GM19438 (cell line): ENCODE data around the gene HECTD1.
"Not testable (repeated sequence)": the region's sequence is repeated elsewhere in the genome, so short reads cannot be mapped to it uniquely, and the experiment has no call there.

Experiments
- ATAC-seq: cut with Tn5 transposase; IDR thresholded peaks from one replicate; pipeline ENCODE4 v1.9.1; 2021; ENCODE audit warnings: low read depth; ENCODE audit not compliant: unreplicated experiment

Gene HECTD1

DNA sequence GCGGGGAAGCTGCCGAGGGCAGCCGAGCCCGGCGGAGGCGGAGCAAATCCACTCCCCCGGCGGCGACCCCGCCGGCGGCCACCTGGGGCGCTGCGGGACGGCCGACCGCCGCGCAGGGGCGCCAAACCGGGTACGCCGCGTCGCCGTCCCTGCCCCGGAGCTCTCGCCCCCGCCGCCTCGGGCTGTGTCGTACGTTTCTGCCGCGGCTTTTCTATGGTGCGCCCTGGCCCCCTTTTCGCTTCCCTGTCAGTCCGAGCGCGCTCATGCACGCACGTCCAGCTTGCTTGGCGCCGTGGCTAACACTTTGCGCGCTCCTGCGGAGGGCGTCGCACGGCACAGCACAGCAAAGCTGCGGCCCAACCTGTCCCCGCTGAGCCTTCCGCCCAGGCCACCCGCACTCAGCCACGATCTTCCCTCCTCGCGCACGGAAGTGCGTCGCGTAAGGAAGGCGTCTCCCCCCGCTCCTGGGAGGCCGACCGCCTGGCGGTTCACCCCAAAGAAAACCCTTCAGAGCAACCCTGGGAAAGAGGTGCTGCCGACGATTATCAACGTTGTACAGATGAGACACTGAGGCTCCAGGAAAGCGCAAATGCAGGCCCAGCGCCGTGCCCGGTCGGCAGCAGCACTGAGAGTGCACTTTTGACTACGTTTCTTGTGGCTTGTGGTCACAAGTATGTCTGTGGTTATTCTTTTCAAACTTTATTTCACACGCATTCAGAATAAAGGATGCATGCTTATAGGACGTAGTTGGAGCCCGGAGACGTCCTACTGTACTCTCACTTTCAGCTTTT is at the start of gene HECTD1:
HECTD1 (minus strand) TSS at position 39 of the 791 bp plus-strand sequence. CDS start 1,857 bp downstream, outside the sequence.
- peak; percentile 75 for ATAC-seq

DNA sequence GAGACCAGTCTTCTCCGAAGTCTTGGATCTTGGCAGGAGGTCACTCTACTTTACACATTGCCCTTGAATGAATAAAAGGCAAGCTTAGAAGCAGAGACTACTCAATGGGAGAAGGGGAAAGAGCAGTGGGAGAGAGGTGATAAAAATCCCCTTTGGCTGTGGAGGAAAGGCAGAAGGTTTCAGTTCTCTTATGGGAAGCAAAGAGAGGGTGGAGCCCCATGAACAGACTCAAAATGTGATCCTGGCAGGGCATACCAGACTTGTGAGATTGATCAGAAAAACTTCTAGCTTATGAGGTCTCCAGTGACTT is 49.6 kb upstream of the HECTD1 start:
- ATAC-seq = no peak

DNA sequence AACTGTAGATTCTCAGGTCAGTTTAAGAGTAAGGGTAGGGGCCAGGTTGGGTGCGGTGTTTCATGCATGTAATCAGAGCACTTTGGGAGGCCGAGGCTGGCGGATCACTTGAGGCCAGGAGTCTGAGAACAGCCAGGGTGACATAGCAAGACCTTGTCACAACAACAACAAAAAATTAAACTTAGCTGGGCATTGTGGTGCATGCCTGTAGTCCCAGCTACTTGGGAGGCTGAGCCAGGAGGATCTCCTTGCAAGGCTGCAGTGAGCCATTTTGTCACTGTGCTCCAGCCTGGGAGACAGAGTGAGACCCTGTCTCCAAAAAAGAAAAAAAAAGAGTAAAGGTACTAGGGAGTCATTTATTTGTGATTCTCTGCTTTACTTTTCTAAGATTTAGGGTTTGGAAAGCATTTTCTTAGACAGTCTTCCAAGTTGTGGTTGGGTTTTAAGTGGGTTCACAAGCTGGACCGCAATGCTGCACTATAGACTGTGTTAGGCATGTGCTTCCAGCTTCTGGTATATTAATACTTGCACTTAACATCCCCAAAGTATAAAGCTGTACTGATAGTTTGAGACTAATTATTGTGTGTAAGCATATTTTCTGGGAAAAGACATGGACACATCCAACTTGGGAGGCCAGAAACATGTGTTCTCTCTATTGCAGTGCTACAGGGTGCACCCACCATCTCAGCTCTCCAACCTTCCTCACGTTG is 49.1 kb upstream of the HECTD1 start:
- ATAC-seq = no peak

DNA sequence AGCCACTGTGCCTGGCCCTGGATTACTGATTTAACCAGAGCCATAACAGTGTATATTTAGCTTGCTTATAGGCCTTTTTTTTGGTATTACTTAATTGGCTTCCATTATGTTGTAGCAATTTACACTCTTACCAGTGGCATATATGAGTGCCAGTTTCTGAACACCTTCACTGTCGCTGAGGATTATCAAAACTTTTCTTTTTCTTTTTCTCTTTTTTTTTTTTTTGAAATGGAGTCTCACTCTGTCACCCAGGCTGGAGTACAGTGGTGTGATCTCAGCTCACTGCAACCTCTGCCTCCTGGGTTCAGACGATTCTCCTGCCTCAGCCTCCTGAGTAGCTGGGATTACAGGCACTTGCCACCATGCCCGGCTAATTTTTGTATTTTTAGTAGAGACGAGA is 48.3 kb upstream of the HECTD1 start:
- not testable (repeated sequence) for ATAC-seq

DNA sequence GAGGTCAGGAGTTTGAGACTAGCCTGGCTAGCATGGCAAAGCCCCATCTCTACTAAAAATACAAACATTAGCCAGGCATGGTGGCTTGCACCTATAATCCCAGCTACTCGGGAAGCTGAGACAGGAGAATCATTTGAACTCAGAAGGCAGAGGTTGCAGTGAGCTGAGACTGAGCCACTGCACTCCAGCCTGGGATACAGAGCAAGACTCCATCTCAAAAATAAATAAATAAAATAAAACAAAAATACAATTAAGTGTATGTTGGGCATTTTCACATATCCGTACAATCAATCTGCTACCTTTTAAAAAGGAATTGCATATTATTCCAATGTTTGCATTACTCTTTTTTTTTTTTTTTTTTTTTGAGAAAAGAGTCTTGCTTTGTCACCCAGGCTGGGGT is 47.7 kb upstream of the HECTD1 start:
- no peak for ATAC-seq

DNA sequence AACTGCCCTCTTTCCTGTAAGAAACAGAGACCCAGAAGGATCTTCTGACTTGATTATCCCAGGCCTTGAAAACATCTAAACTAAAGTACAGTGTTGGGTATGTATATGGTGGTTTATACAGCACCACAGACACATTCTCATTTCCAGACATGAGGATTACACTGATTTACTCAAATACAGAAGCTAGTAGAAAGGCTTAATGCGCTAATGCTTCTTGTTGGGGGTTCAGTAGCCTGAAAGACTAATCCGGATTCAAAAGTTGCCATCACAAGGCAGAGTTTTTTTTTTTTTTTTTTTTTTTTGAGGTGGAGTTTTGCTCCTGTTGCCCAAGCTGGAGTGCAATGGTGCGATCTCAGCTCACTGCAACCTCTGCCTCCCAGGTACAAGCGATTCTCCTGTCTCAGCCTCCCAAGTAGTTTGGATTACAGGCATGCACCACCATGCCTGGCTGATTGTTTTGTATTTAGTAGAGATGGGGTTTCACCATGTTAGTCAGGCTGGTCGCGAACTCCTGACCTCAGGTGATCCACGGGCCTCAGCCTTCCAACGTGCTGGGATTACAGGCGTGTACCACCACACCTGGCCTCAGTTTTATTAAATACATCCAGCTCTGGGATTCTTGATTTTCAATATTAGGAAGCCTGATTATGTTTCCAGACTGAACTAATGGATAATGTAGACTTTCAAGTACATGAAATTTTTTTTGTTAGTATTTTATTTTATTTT is 46.3 kb upstream of the HECTD1 start:
- no peak for ATAC-seq

DNA sequence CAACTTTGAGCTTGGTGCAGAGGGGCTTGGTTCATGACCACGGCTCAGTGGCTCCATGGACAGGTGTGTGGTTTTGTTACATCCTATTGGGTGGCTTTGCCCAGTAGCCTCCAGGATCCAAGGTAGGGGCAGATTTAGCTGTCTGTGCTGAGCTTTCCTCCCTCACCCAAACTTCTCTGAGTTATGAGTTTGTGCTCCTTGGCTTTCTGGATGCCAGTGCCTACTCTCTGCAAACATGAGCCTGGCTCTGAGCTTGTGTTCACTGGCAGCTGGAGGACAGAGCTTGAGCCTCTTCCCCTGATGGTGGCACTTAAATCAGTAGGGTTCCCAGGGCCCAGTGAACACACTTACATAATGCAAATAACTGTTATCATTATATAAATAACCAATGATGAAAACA is 45.3 kb upstream of the HECTD1 start:
- ATAC-seq = no peak

DNA sequence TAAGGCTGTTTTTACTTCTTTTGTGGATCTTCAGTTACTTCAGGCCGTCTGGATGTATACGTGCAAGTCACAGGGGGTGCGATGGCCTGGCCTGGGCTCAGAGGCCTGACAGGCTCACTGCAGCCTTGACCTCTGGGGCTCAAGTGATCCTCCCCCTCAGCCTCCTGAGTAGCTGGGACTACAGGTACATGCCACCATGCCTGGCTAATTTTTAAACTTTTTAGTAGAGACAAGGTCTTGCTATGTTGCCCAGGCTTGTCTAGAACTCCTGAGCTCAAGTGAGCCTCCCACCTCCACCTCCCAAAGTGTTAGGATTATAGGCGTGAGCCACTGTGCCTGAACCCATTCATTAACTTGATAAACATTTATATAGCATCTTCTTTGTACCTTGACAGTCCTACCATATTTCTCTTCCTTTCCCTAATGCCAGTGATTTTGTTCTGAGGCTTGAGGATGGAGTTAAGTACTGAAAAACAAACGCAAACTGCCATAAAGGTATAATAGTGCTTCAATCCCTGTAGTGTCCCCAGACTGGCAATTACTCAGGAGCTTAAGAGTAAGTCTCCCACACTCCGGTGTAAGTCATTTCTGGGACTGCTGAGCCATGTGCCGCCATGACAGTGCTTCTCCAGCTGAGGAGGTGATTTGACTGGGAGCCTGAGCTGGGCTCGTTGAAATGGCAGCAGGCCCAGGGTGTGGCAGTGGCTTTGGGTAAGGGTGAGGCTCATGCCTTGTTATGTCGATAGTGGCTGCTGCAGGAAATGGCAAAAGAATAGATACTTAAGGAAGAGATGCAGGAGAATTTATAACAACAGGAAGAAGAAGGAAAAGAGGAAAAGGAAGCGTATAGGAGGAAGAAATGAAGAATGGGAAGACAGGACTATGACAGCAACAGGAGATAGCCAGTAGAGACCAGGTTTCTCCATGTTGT is 43.7 kb upstream of the HECTD1 start:
- no peak for ATAC-seq

DNA sequence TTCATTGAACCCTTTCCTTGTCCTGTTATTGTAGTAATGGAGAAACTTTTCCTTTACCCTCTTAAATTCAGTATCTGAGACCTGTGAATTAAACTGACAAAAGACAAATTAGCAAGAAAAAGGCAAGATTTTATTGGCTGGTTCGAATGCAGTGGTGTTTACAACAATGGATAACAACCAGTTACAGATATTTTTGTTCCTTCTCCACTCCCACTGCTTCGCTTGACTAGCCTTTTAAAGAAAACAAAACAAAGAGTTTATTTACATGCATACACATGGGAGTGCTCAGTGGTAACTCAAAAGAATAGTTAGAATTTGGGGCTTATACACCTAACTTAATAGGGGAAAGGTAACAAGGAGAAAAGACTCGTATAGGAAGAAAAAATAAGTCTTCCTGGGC is 37.0 kb upstream of the HECTD1 start:
- ATAC-seq = no peak

DNA sequence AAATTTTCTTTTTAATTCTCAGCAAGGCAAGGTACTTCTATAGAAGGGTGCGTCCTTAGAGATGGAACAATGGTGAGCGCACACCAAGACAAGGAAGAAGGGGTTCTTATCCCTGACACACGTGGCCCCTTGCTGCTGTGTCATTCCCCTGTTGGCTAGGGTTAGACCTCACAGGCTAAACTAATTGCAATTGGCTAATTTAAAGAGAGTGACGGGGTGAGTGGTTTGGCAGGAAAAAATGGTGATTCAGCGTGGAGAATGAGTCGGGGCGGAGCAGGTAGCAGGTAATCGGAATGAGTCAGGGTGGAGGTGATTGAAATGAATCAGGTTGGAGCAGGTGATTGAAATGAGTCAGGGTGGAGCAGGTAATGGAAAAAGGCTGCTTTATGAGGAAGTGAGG is 36.3 kb upstream of the HECTD1 start:
- ATAC-seq = no peak

DNA sequence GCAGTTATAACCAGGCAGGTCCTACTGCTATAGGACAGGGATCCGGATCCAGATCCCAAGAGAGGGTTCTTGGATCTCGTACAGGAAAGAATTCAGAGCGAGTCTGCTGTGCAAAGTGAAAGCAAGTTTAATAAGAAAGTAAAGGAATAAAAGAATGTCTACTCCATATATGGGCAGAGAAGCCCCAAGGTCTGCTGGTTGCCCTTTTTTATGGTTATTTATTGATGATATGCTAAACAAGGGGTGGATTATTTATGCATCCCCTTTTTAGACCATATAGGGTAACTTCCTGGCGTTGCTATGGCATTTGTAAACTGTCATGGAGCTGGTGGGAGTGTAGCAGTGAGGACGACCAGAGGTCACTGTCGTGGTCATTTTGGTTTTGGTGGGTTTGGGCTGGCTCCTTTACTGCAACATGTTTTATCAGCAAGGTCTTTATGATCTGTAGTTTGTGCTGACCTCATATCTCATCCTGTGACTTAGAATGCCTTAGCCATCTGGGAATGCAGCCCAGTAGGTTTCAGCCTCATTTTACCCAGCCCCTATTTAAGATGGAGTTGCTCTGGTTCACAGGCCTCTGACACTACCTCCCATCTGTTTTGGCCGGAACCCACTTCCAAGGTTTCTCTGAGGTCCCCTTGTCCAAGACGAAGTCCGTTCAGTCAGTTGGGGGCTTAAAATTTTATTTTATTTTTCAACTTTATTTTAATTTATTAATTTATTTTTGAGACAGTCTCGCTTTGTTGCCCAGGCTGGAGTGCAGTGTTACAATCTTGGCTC is 34.8 kb upstream of the HECTD1 start:
- ATAC-seq = not testable (repeated sequence)

DNA sequence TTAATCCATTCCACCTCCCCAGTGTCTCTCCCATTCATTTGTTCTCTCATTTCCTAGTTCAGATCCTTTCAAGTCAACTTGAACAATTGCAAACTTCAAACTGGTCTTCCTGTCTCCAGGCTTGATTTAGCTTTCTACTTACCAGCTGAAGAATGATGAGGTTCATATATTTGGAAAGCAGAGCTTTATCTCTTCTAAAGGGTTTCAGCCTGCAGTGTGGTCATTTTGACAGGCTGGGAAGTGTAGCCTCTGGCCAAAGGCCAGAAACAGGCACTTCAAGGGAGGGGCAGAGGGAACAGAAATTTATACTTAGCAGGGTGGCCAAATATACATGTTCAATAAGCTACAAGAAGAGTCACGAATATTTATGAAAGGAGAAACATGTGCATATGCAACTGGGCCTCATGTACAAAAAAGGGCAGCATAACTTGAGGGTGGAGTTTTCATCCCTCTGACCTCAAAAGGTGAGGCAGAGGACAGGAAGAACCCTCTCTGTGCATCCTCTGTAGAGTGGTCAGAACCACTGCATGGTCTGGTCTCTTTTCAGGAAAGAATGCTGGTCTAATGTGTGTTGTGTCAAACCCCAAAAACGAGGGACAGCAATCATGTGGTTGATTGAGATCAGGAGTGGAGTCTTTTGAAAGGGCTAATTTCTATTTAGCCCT is 34.0 kb upstream of the HECTD1 start:
- ATAC-seq = no peak

DNA sequence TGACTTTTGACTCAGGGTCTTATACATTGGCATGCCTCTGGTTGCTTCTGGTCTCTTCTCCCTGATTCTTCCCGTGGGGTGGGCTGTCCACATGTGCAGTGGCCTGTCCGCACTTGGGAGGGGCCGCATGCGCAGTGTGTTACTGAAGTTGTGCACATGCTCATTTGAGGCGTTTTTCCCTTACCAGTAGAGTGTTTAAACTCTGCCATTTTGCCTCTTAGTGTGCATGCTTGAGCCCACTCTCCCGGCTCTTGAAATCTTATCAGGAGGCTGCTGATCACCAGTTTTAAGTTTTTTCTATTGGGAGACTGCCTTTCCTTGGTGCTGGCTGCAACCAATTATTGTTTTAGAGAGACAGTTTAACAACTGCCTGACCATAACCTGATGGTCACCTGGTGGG is 32.1 kb upstream of the HECTD1 start:
- ATAC-seq = no peak

DNA sequence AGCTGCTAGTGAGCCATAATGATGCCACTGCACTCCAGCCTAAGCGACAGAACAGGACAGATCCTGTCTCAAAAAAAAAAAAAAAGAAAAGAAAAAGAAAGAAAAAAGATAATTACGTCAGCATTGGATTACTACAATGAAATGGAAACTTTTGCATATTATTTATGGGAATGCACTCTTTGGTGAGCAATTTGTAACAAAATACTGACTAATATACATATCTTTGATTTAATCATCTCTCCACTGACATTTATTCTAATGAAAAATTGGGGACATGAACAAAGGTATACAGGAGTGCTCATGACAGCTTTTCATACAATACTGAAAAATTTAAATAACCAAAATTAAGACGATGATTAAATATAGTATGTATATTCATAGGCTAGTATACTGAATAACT is 27.9 kb upstream of the HECTD1 start:
- no peak for ATAC-seq

DNA sequence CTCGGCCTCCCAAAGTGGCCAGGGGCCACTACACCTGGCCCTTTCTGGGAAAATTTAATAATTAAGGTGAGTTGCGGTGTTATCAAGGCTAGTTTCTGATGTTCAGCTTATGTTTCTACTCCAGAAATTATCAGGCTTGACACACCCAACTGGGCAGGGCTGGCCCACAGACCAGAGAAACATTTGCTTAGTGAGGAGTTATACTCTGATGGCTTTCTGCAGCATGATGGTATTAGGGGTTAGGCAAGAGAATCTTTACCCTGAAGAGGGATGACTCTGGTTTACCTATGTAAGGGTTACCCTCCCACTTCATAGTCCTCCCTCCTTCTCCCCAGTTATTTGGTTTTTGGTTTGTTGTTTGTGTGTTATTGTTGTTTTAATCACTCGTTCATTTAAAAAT is 24.5 kb upstream of the HECTD1 start:
- no peak for ATAC-seq

DNA sequence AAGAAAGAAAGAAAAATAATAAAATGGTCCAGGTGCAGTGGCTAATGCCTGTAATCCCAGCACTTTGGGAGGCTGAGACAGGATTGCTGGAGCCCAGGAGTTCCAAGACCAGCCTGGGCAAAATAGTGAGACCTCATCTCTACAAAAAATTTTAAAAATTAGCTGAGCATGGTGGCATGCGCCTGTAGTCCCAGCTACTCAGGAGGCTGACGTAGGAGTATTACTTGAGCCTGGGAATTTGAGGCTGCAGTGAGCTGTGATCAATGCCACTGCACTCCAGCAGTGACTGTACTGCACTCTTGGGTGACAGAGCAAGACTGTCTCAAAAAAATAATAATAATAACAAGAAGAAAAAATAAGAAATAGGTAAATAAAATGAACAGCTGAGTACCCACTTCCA is 23.7 kb upstream of the HECTD1 start:
- not testable (repeated sequence) for ATAC-seq

DNA sequence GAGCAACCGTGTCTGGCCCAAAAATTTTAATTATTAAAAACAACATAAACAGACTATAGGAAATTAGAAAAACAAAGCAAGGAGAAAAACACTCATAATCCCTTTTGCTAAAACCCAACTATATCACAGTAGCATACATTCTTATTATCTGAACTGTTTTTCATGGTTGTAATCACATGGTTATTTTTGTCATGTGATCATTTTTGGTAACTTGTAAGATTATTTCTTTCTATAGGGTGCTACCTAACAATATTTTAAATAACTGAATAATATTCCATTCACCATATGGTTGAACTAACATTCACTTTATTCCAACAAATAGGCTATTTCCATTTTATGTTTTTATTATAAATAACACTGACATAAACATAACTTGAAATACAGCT is 23.0 kb upstream of the HECTD1 start:
- ATAC-seq = no peak

DNA sequence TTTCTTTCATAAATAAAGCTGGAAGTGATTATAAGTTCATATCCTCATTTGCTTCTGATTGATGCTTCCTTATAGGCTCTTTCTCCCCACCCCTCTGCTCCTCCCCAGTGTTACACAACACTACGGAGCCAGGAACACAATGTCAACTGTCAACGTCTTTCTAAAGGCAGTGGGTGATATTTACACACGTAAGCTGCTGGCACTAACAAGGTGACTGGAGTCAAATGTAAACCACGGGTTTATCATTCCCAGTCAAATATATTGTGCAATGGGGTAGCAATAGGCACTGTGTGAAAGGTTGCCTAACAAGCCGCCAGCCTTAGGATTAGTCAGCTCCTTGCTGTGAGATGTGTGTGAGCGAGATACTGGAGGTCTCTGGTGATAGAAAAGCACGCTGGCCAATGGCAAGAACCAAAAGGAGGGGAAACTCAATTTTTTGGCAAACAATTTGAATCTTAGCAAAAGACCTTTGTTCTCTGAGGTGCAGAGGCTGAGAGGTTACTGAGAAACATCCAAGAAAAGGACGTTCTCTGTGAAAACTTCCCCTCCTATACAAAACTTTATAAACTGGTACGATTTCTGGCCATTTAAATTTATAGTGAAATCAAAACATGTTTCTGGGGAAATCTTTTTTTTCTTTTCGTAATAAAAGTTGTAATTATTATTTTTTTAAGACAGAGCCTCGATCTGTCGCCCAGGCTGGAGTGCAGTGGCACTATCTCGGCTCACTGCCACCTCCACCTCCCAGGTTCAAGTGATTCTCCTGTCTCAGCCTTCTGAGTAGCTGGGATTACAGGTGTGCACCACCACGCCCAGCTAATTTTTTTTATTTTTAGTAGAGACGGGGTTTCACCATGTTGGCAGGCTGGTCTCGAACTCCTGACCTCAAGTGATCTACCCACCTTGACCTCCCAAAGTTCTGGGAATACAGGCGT is 22.3 kb upstream of the HECTD1 start:
- no peak for ATAC-seq
